Measurements from ENCODE around the gene NR5A1. TPM values are rescaled to one million over a fixed set of nuclear protein-coding genes. Genes with fewer than 3 reads are reported as not detected.

Gene NR5A1
- total RNA-seq, 2 experiments from 2014 or later = not detected

DNA sequence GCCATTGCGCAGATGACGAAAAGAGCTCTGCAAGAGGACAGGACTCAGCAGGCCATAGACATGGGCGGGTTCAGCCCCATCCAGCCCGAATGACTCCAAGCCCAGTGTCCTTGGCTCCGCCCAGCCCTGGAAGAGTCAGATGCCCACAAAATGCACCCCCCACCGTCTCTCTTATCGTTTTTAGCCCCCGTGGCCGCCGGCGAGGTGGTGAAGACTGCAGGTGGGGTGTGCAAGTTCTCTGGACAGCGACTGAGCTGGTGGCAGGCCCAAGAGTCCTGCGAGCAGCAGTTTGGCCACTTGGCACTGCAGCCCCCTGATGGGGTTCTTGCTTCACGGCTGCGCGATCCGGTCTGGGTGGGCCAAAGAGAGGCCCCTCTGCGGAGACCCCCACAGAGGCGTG, 54.9 kb downstream of the NR5A1 start:
- Mint-ChIP-seq H3K36me3 (no peaks in the 10 kb centered on the region), H3K4me3 (no peak overlapping the region), H3K27me3 (peaks cover 35% of the 10 kb centered on the region), H3K4me1 (peaks cover 3% of the 10 kb centered on the region), H3K9me3 (ENCODE audit: low read depth) (no peaks in the 10 kb centered on the region), H3K27ac (no peak overlapping the region)
- ATAC-seq (no peak), DNase-seq (no peak)
- CTCF ChIA-PET = no interaction called here

GRCh38 chr9:124450931-124451661, 56.1 kb downstream of the NR5A1 start:
- Mint-ChIP-seq H3K4me1 (peaks cover 3% of the 10 kb centered on the region), H3K4me3 (no peak overlapping the region), H3K36me3 (no peaks in the 10 kb centered on the region), H3K27me3 (peaks cover 35% of the 10 kb centered on the region), H3K27ac (no peak overlapping the region), H3K9me3 (ENCODE audit: low read depth) (no peaks in the 10 kb centered on the region)
- no peak for ATAC-seq
- DNase-seq = no peak
- CTCF ChIA-PET = no interaction called here

DNA sequence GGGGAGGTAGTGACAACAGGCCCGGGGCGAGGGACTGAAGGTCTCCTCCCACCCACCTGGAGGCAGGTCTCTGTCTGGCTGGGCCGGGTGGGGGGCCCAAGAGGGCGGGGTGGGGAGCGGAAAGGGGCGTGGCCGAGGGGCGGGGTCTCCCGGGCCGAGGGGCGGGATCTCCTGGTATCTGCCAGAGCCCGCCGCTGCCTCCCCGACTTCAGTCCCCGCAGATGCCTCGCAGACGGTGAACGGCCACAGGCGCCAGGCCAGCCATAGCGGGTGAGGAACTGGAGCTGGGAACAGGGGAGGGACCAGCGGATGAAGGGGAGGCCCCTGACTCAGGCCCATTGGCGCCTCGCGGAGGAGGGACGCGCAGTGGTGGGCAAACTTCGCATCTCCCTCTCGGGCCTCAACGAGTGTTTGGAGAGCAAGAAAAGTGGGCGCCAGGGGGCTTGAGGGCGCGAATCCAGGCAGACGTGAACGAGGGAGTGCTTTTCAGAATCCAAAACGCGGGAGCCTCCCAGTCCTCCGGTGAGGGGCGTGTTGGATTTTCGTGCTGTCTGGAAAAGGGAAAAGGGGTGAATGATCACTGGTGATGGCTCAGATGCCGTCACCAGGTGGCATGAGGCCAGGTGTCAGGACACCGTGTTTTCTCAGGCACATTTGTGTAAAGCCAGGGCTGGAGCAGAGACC, 56.8 kb downstream of the NR5A1 start, which contains the start of gene ADGRD2:
Gene ADGRD2, plus strand, starts transcription at position 211 of the 684 bp plus-strand sequence. CDS start 1,216 bp downstream, outside the sequence.
- CTCF ChIA-PET = no interaction called here
- H3K4me1 Mint-ChIP-seq = peaks cover 3% of the 10 kb centered on the region
- no peaks in the 10 kb centered on the region for H3K9me3 Mint-ChIP-seq (ENCODE audit: low read depth)
- no peak within 1 kb of the TSS for H3K27ac Mint-ChIP-seq
- DNase-seq = no peak
- H3K27me3 Mint-ChIP-seq = peaks cover 37% of the 10 kb centered on the region
- no peak within 1 kb of the TSS for H3K4me3 Mint-ChIP-seq
- no peak for ATAC-seq
- H3K36me3 Mint-ChIP-seq = no peaks in the 10 kb centered on the region

GRCh38 chr9:124449381-124450151, 57.6 kb downstream of the NR5A1 start:
- Mint-ChIP-seq H3K4me1 (peaks cover 3% of the 10 kb centered on the region), H3K9me3 (ENCODE audit: low read depth) (no peaks in the 10 kb centered on the region), H3K4me3 (no peak overlapping the region), H3K27ac (no peak overlapping the region), H3K36me3 (no peaks in the 10 kb centered on the region), H3K27me3 (peaks cover 37% of the 10 kb centered on the region)
- ATAC-seq (no peak), DNase-seq (no peak)
- CTCF ChIA-PET = no interaction called here

DNA sequence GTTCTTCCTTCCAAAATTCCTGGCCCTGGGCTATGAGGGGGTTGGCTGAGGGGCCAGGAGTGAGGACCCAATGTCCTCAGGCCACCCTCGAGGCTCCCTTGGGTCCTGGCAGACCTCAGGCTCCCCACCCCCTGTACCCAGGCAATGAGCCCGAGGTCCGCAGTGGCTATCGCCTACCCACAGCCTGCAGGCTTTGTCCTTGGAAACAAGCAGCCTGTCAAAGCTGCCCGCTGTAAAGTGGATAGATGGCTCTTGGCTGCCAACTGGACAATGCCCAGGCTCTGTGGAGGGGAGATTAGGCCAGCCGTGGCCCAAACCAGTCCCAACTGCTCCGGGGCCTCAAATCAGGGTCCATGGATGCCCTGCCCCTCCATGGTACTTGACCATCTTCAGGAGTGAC, 59.2 kb downstream of the NR5A1 start:
- Mint-ChIP-seq H3K36me3 (no peaks in the 10 kb centered on the region), H3K27me3 (peaks cover 46% of the 10 kb centered on the region), H3K27ac (no peak overlapping the region), H3K9me3 (ENCODE audit: low read depth) (no peaks in the 10 kb centered on the region), H3K4me1 (peaks cover 3% of the 10 kb centered on the region), H3K4me3 (no peak overlapping the region)
- ATAC-seq (no peak), DNase-seq (no peak)
- CTCF ChIA-PET = interaction anchor here (1.2 kb wide), 1 partner anchor 89 kb away, joined by 3 read pairs; no protein-coding TSS in a partner anchor

- Mint-ChIP-seq H3K27ac (no peak overlapping the region), H3K9me3 (ENCODE audit: low read depth) (no peaks in the 10 kb centered on the region), H3K4me1 (peaks cover 3% of the 10 kb centered on the region), H3K4me3 (no peak overlapping the region), H3K27me3 (peaks cover 48% of the 10 kb centered on the region), H3K36me3 (no peaks in the 10 kb centered on the region)
- CTCF ChIA-PET = interaction anchor here (1.2 to 3.5 kb wide), 2 partner anchors 27 to 90 kb away, joined by 3 to 7 read pairs; no protein-coding TSS in a partner anchor
- ATAC-seq (no peak), DNase-seq (no peak)
Measured at GRCh38 chr9:124447297-124447661, 59.9 kb downstream of the NR5A1 start.

DNA sequence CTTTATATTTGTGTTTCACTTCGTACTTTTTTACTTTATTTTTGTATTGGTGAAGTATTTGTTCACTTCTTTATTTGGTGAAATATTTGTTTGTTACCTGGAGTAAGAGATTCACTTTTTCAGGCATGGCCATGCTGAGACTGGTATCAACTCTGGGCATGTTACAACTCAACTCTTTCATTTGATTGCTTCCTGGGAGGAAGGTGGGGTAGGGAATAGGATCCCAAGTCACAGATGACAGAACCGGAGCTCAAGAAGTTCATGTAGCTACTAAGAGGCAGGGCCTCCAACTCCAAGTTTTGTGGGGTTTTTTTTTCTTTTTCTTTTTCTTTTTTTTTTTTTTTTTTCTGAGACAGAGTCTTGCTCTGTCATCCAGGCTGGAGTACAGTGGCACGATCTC, 63.0 kb downstream of the NR5A1 start:
- CTCF ChIA-PET = interaction anchor here (3.5 kb wide), 1 partner anchor 24 kb away, joined by 7 read pairs; no protein-coding TSS in a partner anchor

GRCh38 chr9:124443625-124444024, 63.6 kb downstream of the NR5A1 start:
- DNase-seq (no peak), ATAC-seq (no peak)
- Mint-ChIP-seq H3K36me3 (no peaks in the 10 kb centered on the region), H3K4me3 (no peak overlapping the region), H3K9me3 (ENCODE audit: low read depth) (no peaks in the 10 kb centered on the region), H3K4me1 (no peaks in the 10 kb centered on the region), H3K27me3 (peaks cover 41% of the 10 kb centered on the region), H3K27ac (no peak overlapping the region)
- CTCF ChIA-PET = interaction anchor here (3.5 kb wide), 1 partner anchor 24 kb away, joined by 7 read pairs; no protein-coding TSS in a partner anchor

More for the DNA sequence above, 63.0 kb downstream of the NR5A1 start:
- DNase-seq (no peak), ATAC-seq (no peak)
- H3K4me1 Mint-ChIP-seq = no peaks in the 10 kb centered on the region
- H3K36me3 Mint-ChIP-seq = no peaks in the 10 kb centered on the region
- no peak overlapping the region for H3K4me3 Mint-ChIP-seq
- H3K27ac Mint-ChIP-seq = no peak overlapping the region
- H3K9me3 Mint-ChIP-seq (ENCODE audit: low read depth) = no peaks in the 10 kb centered on the region
- H3K27me3 Mint-ChIP-seq = peaks cover 41% of the 10 kb centered on the region

DNA sequence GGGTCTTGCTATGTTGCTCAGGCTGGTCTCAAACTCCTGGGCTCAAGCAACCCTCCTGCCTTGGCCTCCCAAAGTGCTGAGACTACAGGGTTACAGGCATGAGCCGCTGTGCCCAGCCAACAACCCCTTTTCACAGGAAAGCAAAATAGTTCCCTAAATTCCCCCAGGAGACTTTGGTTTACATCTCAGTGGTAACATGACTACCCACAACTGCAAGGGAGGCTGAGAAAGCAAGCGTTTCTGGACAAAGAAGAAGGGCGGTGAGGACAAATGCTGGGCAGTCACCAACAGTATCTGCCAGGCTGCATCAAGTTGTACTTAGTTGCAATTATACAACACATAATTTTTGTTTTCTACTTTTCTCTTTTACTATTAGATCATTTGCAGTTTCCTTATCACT, 64.4 kb downstream of the NR5A1 start:
- no peak overlapping the region for H3K4me3 Mint-ChIP-seq
- no peak for DNase-seq
- H3K36me3 Mint-ChIP-seq = no peaks in the 10 kb centered on the region
- H3K27ac Mint-ChIP-seq = no peak overlapping the region
- peaks cover 40% of the 10 kb centered on the region for H3K27me3 Mint-ChIP-seq
- CTCF ChIA-PET = no interaction called here
- H3K4me1 Mint-ChIP-seq = no peaks in the 10 kb centered on the region
- no peak for ATAC-seq
- H3K9me3 Mint-ChIP-seq (ENCODE audit: low read depth) = no peaks in the 10 kb centered on the region

GRCh38 chr9:124442379-124442778, 64.8 kb downstream of the NR5A1 start:
- DNase-seq (no peak), ATAC-seq (no peak)
- no peak overlapping the region for H3K27ac Mint-ChIP-seq
- H3K4me3 Mint-ChIP-seq = no peak overlapping the region
- H3K36me3 Mint-ChIP-seq = no peaks in the 10 kb centered on the region
- no peaks in the 10 kb centered on the region for H3K9me3 Mint-ChIP-seq (ENCODE audit: low read depth)
- no peaks in the 10 kb centered on the region for H3K4me1 Mint-ChIP-seq
- CTCF ChIA-PET = no interaction called here
- H3K27me3 Mint-ChIP-seq = peaks cover 40% of the 10 kb centered on the region

- peaks cover 40% of the 10 kb centered on the region for H3K27me3 Mint-ChIP-seq
- ATAC-seq (no peak), DNase-seq (no peak)
- no peaks in the 10 kb centered on the region for H3K4me1 Mint-ChIP-seq
- CTCF ChIA-PET = interaction anchor here (1.1 kb wide), 1 partner anchor 315 kb away, joined by 3 read pairs; no protein-coding TSS in a partner anchor
- no peaks in the 10 kb centered on the region for H3K9me3 Mint-ChIP-seq (ENCODE audit: low read depth)
- no peak overlapping the region for H3K4me3 Mint-ChIP-seq
- H3K36me3 Mint-ChIP-seq = no peaks in the 10 kb centered on the region
- H3K27ac Mint-ChIP-seq = no peak overlapping the region
Measured at GRCh38 chr9:124441291-124441690, 65.9 kb downstream of the NR5A1 start.

GRCh38 chr9:124440786-124441185, 66.4 kb downstream of the NR5A1 start:
- Mint-ChIP-seq H3K27ac (no peak overlapping the region), H3K9me3 (ENCODE audit: low read depth) (no peaks in the 10 kb centered on the region)

GRCh38 chr9:124439686-124440243, 67.4 kb downstream of the NR5A1 start:
- ATAC-seq = no peak
- Mint-ChIP-seq H3K4me1 (no peaks in the 10 kb centered on the region), H3K9me3 (ENCODE audit: low read depth) (no peaks in the 10 kb centered on the region), H3K4me3 (no peak overlapping the region), H3K27ac (no peak overlapping the region), H3K36me3 (no peaks in the 10 kb centered on the region), H3K27me3 (peaks cover 37% of the 10 kb centered on the region)
- CTCF ChIA-PET = interaction anchor here (1.1 to 1.5 kb wide), 2 partner anchors 21 to 313 kb away, joined by 3 to 4 read pairs; no protein-coding TSS in a partner anchor
- no peak for DNase-seq

More at GRCh38 chr9:124440786-124441185, 66.4 kb downstream of the NR5A1 start:
- CTCF ChIA-PET = interaction anchor here (1.1 kb wide), 1 partner anchor 314 kb away, joined by 3 read pairs; no protein-coding TSS in a partner anchor
- Mint-ChIP-seq H3K36me3 (no peaks in the 10 kb centered on the region), H3K27me3 (peaks cover 39% of the 10 kb centered on the region), H3K4me1 (no peaks in the 10 kb centered on the region), H3K4me3 (no peak overlapping the region)
- ATAC-seq (no peak), DNase-seq (no peak)
